ENCODE results near the gene JPT1.
"Not testable (repeated sequence)": the region's sequence is repeated elsewhere in the genome, so short reads cannot be mapped to it uniquely, and the experiment has no call there.

Gene JPT1

GRCh38 chr17:75158480-75158879, 4.2 kb upstream of the JPT1 start:
- in situ Hi-C loops (cut with HindIII; ENCODE audit: low sequenced_read_pairs) = not testable (repeated sequence)

GRCh38 chr17:75155191-75155601, 884 bp upstream of the JPT1 start:
- in situ Hi-C loops (cut with HindIII; ENCODE audit: low sequenced_read_pairs) = no loop called here

GRCh38 chr17:75153780-75154194, 525 bp downstream of the JPT1 start:
- in situ Hi-C loops (cut with HindIII; ENCODE audit: low sequenced_read_pairs) = no loop called here

GRCh38 chr17:75152922-75153779, 1.2 kb downstream of the JPT1 start:
- in situ Hi-C loops (cut with HindIII; ENCODE audit: low sequenced_read_pairs) = no loop called here

- in situ Hi-C loops (cut with HindIII; ENCODE audit: low sequenced_read_pairs) = no loop called here
Observed at GRCh38 chr17:75152523-75152921, 1.8 kb downstream of the JPT1 start.

- in situ Hi-C loops (cut with HindIII; ENCODE audit: low sequenced_read_pairs) = no loop called here
Observed at GRCh38 chr17:75151930-75152329, 2.4 kb downstream of the JPT1 start.

GRCh38 chr17:75147878-75148546, 6.3 kb downstream of the JPT1 start:
- in situ Hi-C loops (cut with HindIII; ENCODE audit: low sequenced_read_pairs) = no loop called here

GRCh38 chr17:75146592-75146991, 7.7 kb downstream of the JPT1 start:
- in situ Hi-C loops (cut with HindIII; ENCODE audit: low sequenced_read_pairs) = no loop called here

- in situ Hi-C loops (cut with HindIII; ENCODE audit: low sequenced_read_pairs) = no loop called here
Observed at GRCh38 chr17:75144816-75145512, 9.3 kb downstream of the JPT1 start.

GRCh38 chr17:75142236-75142971, 11.9 kb downstream of the JPT1 start:
- in situ Hi-C loops (cut with HindIII; ENCODE audit: low sequenced_read_pairs) = no loop called here

- in situ Hi-C loops (cut with HindIII; ENCODE audit: low sequenced_read_pairs) = no loop called here
Observed at GRCh38 chr17:75138519-75138918, 15.8 kb downstream of the JPT1 start.

GRCh38 chr17:75137762-75138161, 16.6 kb downstream of the JPT1 start:
- in situ Hi-C loops (cut with HindIII; ENCODE audit: low sequenced_read_pairs) = not testable (repeated sequence)

- in situ Hi-C loops (cut with HindIII; ENCODE audit: low sequenced_read_pairs) = no loop called here
Observed at GRCh38 chr17:75135946-75136345, 18.4 kb downstream of the JPT1 start.

GRCh38 chr17:75135452-75135851, 18.9 kb downstream of the JPT1 start:
- in situ Hi-C loops (cut with HindIII; ENCODE audit: low sequenced_read_pairs) = no loop called here

- in situ Hi-C loops (cut with HindIII; ENCODE audit: low sequenced_read_pairs) = not testable (repeated sequence)
Observed at GRCh38 chr17:75133607-75134347, 20.5 kb downstream of the JPT1 start.

GRCh38 chr17:75133001-75133400, 21.3 kb downstream of the JPT1 start:
- in situ Hi-C loops (cut with HindIII; ENCODE audit: low sequenced_read_pairs) = no loop called here

GRCh38 chr17:75132018-75133000, 22.0 kb downstream of the JPT1 start:
- in situ Hi-C loops (cut with HindIII; ENCODE audit: low sequenced_read_pairs) = not testable (repeated sequence)

- in situ Hi-C loops (cut with HindIII; ENCODE audit: low sequenced_read_pairs) = no loop called here
Observed at GRCh38 chr17:75131278-75132017, 22.9 kb downstream of the JPT1 start, which contains the start of gene NT5C. TSS of gene NT5C (minus strand) at chr17:75131742. CDS start at chr17:75131707, 35 bp downstream.
